HepG2 (cell line): ENCODE results near the gene CARS2. TPM values are rescaled to one million over a fixed set of nuclear protein-coding genes. Genes with fewer than 3 reads are reported as not detected.
A peak's percentile ranks its signal among the peaks of the same experiment; 100 is the strongest.

Experiments used
- ATAC-seq: fragments of 200-7000 bp; cut with Tn5 transposase; 3 replicates; pipeline ENCODE4 v1.9.1; 2020; ENCODE audit warnings: mild to moderate bottlenecking, moderate library complexity
- BruUV-seq: library from RNA; stranded (reverse); fragments of 400-500 nt; replicated peaks from 2 replicates; lab custom pipeline; 2021; lab: Mats Ljungman, UMichigan
- CTCF ChIA-PET: fragments of 300-600 bp; formaldehyde crosslinking; extraction: SDS; loops from one replicate; lab custom pipeline; 2021; ENCODE audit warnings: low total read pairs, inconsistent platforms, low intra/inter-chr PET ratio; lab: Yijun Ruan, JAX
- POLR2A ChIA-PET: fragments of 350-600 bp; sonication (Branson Sonifier 250); formaldehyde crosslinking; loops from one replicate; lab custom pipeline; 2020; ENCODE audit warnings: antibody characterized with exemption, inconsistent platforms; lab: Yijun Ruan, JAX
- DNase-seq: peaks from one replicate; pipeline ENCODE4 v3.0.0-alpha.2; 2015; ENCODE audit warnings: low spot score
- FAIRE-seq: peaks from 3 replicates; lab custom pipeline; 2011; peaks lifted over from hg19 to GRCh38; lab: Jason Lieb, UNC
- H2AFZ ChIP-seq: one replicate; pipeline ENCODE4 v1.6.1; 2011; ENCODE audit warnings: low read length, inconsistent platforms
- H3K27ac ChIP-seq: fragments of 300-600 bp; 3 replicates; pipeline ENCODE4 v1.8.0; 2011; ENCODE audit warnings: mixed run types, mild to moderate bottlenecking, mixed read lengths, low read length, inconsistent platforms; ENCODE audit not compliant: insufficient read depth; ENCODE audit errors: extremely low read length
- H3K27me3 ChIP-seq, 2 experiments: fragments of 200-600 bp in 1 of 2; 2 replicates in 1 of 2; 3 replicates in 1 of 2; pipeline versions ENCODE4 v1.6.0 to v1.8.0; 2011; ENCODE audit warnings: low read length in 2 of 2, mild to moderate bottlenecking in 2 of 2, moderate library complexity in 2 of 2, inconsistent platforms in 1 of 2; ENCODE audit not compliant: insufficient read depth in 2 of 2, control insufficient read depth in 1 of 2
- H3K36me3 ChIP-seq, 2 experiments: fragments of 200-600 bp in 1 of 2; replicated peaks in 1 of 2; 2 replicates in 1 of 2; 3 replicates in 1 of 2; pipeline versions ENCODE4 v1.5.1 to v1.8.0; 2011; ENCODE audit warnings: low read length in 2 of 2, inconsistent platforms in 1 of 2; ENCODE audit not compliant: insufficient read depth in 2 of 2, control insufficient read depth in 1 of 2
- H3K4me1 ChIP-seq: 2 replicates; pipeline ENCODE4 v1.5.1; 2012; ENCODE audit warnings: low read length, inconsistent platforms; ENCODE audit not compliant: insufficient read depth
- H3K4me2 ChIP-seq: 2 replicates; pipeline ENCODE4 v1.6.0; 2011; ENCODE audit warnings: low read depth, low read length, inconsistent platforms
- H3K4me3 ChIP-seq, 3 experiments: fragments of 200-600 bp in 1 of 3; sonication (generic), shearing (Covaris generic) in 1 of 3; replicated peaks in 1 of 3; 2 replicates each; pipeline ENCODE4 v1.5.1; 2011 to 2016; ENCODE audit warnings: low read length in 3 of 3, inconsistent platforms in 2 of 3, low read depth in 2 of 3, mild to moderate bottlenecking in 2 of 3, control low read depth in 1 of 3, mixed read lengths in 1 of 3; ENCODE audit not compliant: insufficient read depth in 1 of 3
- H3K79me2 ChIP-seq: one replicate; pipeline ENCODE4 v1.6.1; 2011; ENCODE audit warnings: low read length, inconsistent platforms; ENCODE audit not compliant: insufficient read depth
- H3K9ac ChIP-seq: 2 replicates; pipeline ENCODE4 v1.6.0; 2011; ENCODE audit warnings: mild to moderate bottlenecking, low read depth, low read length, inconsistent platforms; ENCODE audit not compliant: insufficient read depth
- H3K9me3 ChIP-seq: 2 replicates; pipeline ENCODE4 v1.5.1; 2012; ENCODE audit warnings: mild to moderate bottlenecking, low read length
- H4K20me1 ChIP-seq: 2 replicates; pipeline ENCODE4 v1.6.0; 2011; ENCODE audit warnings: inconsistent platforms, mild to moderate bottlenecking, low read length, moderate library complexity; ENCODE audit not compliant: insufficient read depth
- AGO2 ChIP-seq: fragments of 200-400 bp; formaldehyde crosslinking; optimal IDR thresholded peaks from 2 replicates; pipeline ENCODE3; 2017; ENCODE audit warnings: mild to moderate bottlenecking, low read depth, low read length, moderate library complexity
- ATM ChIP-seq: fragments of 450-650 bp; IDR thresholded peaks from 2 replicates; pipeline ENCODE4 v1.7.1; 2017; ENCODE audit warnings: mild to moderate bottlenecking, borderline replicate concordance
- BATF2 ChIP-seq: sonication (generic); formaldehyde crosslinking; IDR thresholded peaks from 2 replicates; pipeline ENCODE4 v1.8.0; 2022; ENCODE audit warnings: mild to moderate bottlenecking, missing genetic modification reagents, moderate library complexity
- GATA4 ChIP-seq: sonication (generic); IDR thresholded peaks from 2 replicates; pipeline ENCODE4 v1.6.1; 2016; ENCODE audit warnings: antibody characterized with exemption, low read depth, borderline replicate concordance
- SMARCE1 ChIP-seq: fragments of 450-650 bp; IDR thresholded peaks from 2 replicates; pipeline ENCODE4 v1.6.1; 2017; ENCODE audit warnings: borderline replicate concordance
- SNAPC5 ChIP-seq: sonication (generic); formaldehyde crosslinking; IDR thresholded peaks from 2 replicates; pipeline ENCODE4 v1.8.1; 2023; ENCODE audit warnings: mild to moderate bottlenecking, missing genetic modification reagents, borderline replicate concordance
- SOX5 ChIP-seq: IDR thresholded peaks from 2 replicates; pipeline ENCODE4 v1.6.1; 2016; ENCODE audit warnings: borderline replicate concordance
- ZBTB34 ChIP-seq: sonication (generic); formaldehyde crosslinking; IDR thresholded peaks from 2 replicates; pipeline ENCODE4 v1.8.0; 2022; ENCODE audit warnings: mild to moderate bottlenecking, missing genetic modification reagents
- ZFP1 ChIP-seq: IDR thresholded peaks from 2 replicates; pipeline ENCODE4 v1.6.1; 2016
- ZNF703 ChIP-seq: sonication (generic); formaldehyde crosslinking; IDR thresholded peaks from 2 replicates; pipeline ENCODE4 v1.5.1; 2020; ENCODE audit warnings: missing genetic modification reagents, mild to moderate bottlenecking, moderate library complexity, borderline replicate concordance
- WGBS: methylation state at CpG from one replicate; pipeline ENCODE4 v1.1.6; 2017; ENCODE audit warnings: low lambda C conversion rate; 5-methylcytosine and 5-hydroxymethylcytosine counted together
- in situ Hi-C: cut with HindIII; loops from 2 replicates; pipeline ENCODE4 v1.10.0; 2017; ENCODE audit warnings: low pct_unique_long_range_greater_than_20kb; ENCODE audit not compliant: extremely low pct_ligation_motif_present
- intact Hi-C: fragments of 100-400 bp; cut with micrococcal nuclease; formaldehyde crosslinking; loops from one replicate; pipeline ENCODE4 v1.10.0; 2022; ENCODE audit not compliant: unreplicated experiment
- polyA plus RNA-seq, 8 experiments: library from polyadenylated mRNA; depleted of rRNA in 3 of 8; stranded (reverse) in 7 of 8; unstranded in 1 of 8; fragments of >200 nt; fragmentation: Illumina TruSeq in 4 of 8; extraction: Trizol in 4 of 8; gene quantifications; 2 replicates each; pipeline versions ENCODE4 v1.2.1 to v1.2.3, GENCODE V29; 2011 to 2016; ENCODE audit warnings: low read depth in 4 of 8, missing spikeins in 1 of 8, mixed read lengths in 1 of 8; ENCODE audit not compliant: insufficient read depth in 1 of 8
- total RNA-seq, 5 experiments: library from RNA; depleted of rRNA; stranded (reverse); fragments of >200 nt; fragmentation: Illumina TruSeq; extraction: Trizol; gene quantifications; 2 replicates each; pipeline ENCODE4 v1.2.3, GENCODE V29; 2016; ENCODE audit warnings: low read depth in 1 of 5

Gene CARS2
- total and polyA plus RNA-seq, 2 of the 13 experiments (the other 11 are each of a cell fraction or from before 2014, with no cell fraction given): 41.1 to 59.3 TPM

DNA sequence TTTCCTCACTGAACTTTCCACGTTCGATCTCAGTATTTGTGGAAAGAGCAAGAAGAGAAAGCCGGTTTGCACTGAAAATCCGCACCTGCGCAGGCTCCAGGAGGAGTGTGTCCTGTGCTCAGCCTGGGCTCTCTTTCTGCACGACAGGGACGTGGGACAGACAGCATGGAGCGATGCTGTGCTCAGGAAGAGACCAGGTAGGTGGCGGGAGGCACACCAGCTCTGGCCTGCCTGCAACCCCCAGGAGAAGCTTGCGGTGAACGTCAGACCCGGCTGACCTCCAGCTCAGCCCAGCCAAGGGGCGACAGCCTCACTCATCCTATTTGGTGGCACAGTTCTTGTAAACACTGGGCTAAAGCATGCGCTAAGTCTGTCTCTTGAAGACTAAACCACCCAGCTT is 54.6 kb downstream of the CARS2 start (continued):
- TF ChIP-seq ZNF703 (CRISPR knock-in tag) (no peak), ATM (no peak), SNAPC5 (CRISPR knock-in tag) (no peak), SOX5 (CRISPR knock-in tag) (no peak), ZFP1 (CRISPR knock-in tag) (no peak), GATA4 (no peak), ZBTB34 (CRISPR knock-in tag) (no peak), SMARCE1 (no peak)

DNA sequence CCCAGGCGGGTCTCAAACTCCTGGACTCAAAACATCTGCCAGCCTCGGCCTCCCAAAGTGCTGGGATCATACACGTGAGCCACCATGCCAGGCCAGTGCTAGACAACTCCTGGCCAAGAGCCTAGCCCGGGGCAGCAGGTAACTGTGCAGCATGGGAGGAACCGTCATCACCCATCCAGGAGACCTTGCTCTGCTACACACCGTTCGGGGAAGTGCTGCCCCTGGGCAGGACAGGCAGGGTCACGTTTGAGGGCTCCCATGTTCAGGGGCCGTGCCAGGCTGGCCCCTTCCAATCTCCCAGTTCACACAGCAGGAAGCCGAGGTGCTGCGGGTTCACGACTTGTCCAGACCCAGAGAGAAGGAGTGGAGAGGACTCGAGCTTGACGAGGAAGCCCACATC is 55.5 kb downstream of the CARS2 start:
- no peak overlapping the region for H3K4me3 ChIP-seq
- ChIA-PET CTCF (no interaction called here), POLR2A (no interaction called here)

More for the DNA sequence above, 55.5 kb downstream of the CARS2 start:
- no TSS peak for BruUV-seq
- Histone ChIP-seq H3K27me3 (no peaks in the 10 kb centered on the region), H3K36me3 (peaks cover 6 to 24% of the 10 kb centered on the region in 2 experiments), H3K27ac (no peak overlapping the region), H2AFZ (no peak overlapping the region), H4K20me1 (no peaks in the 10 kb centered on the region), H3K9me3 (no peaks in the 10 kb centered on the region), H3K79me2 (no peaks in the 10 kb centered on the region), H3K9ac (no peak overlapping the region), H3K4me2 (no peak overlapping the region), H3K4me1 (no peaks in the 10 kb centered on the region)
- intact Hi-C loops (no loop called here), in situ Hi-C loops (no loop called here)
- TF ChIP-seq AGO2 (peak; percentile 23), BATF2 (CRISPR knock-in tag) (no peak)
- FAIRE-seq (no peak), DNase-seq (no peak), ATAC-seq (no peak)
- WGBS: 94% methylated on average over 6 of the region's 14 CpGs
